ENCODE data around the gene LRRK2. TPM values are rescaled to one million over a fixed set of nuclear protein-coding genes. Genes with fewer than 3 reads are reported as not detected.
"Not testable (repeated sequence)": the region's sequence is repeated elsewhere in the genome, so short reads cannot be mapped to it uniquely, and the experiment has no call there.

LRRK2 gene
- polyA plus RNA-seq, 4 donors = 0.22 to 1.7 (median 0.99) TPM

DNA sequence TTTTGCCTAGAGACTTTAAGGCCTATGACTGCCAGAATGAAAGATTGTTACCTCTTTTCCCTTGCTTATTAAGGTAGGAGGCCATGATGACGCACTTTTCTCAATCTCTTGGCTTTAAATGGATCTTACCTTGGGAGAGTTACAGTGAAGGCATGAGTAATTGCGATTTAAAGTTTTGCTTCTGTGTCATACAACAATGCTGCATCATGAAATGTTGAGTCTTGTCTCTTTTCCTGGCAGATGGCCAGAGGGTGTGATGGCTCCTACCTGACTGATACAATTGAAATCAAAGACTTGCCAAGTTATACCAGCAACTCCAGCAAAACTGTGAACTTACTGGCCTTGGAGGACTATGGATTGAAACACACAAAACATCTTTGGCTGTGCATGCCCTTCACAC, 17.2 kb upstream of the LRRK2 start:
- Histone ChIP-seq H3K36me3 (ENCODE audit: control insufficient read depth in 3 of 3, insufficient read depth in 2 of 3, low read depth in 1 of 3, low read length in 3 of 3) (no peaks in the 10 kb centered on the region), H3K4me1 (ENCODE audit: control insufficient read depth in 3 of 3, insufficient read depth in 2 of 3, low read depth in 1 of 3, low read length in 2 of 3) (no peaks in the 10 kb centered on the region), H3K27me3 (ENCODE audit: control insufficient read depth in 3 of 3, insufficient read depth in 3 of 3, low read length in 3 of 3) (no peaks in the 10 kb centered on the region), H3K9me3 (ENCODE audit: control insufficient read depth in 2 of 2, insufficient read depth in 1 of 2, low read depth in 1 of 2, low read length in 1 of 2) (no peaks in the 10 kb centered on the region), H3K4me3 (ENCODE audit: low read depth in 1 of 3, low read length in 3 of 3) (no peak overlapping the region), H3K27ac (ENCODE audit: low read depth in 1 of 3, low read length in 2 of 3) (no peak overlapping the region)
- DNase-seq (no peak), FAIRE-seq (no peak)
- 85 to 94% (median 91%) methylated on average over 2 of the region's 2 CpGs for WGBS, 3 donors

DNA sequence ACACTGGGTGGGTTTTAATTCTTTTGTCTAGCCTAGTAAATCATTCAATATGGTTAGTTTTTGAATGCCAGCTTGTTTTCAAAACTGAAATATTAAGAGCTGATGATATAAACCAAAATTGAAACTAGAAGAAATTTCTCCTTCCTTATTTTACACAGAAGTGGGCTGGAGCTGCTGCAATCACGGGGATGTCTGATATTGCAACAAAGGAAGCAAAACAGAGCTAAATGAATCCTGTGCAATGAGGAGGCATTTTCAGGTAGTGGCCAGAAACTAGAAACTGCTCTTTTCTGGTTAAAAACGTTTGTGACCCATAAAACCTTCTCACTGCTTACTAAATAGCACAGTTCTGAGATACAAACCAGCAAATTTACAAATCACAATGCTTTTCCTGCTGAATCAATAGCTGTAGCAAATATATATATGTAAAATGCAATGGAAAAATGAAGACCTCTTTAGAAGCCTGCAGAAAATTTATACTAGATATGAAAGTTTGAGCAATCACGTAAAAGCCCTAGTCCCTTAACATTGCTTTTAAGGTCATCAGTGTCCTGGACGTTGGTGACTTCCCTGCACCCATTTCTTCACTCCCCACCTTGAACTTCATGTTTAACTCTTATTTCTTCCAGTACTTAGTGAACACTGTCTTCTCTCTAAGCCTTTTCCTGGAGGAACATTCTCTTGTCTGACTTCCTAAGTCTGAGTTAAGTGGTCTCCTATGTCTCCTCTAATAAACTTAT, 15.9 kb upstream of the LRRK2 start:
- no peaks in the 10 kb centered on the region for H3K4me1 ChIP-seq (ENCODE audit: control insufficient read depth in 3 of 3, insufficient read depth in 2 of 3, low read depth in 1 of 3, low read length in 2 of 3)

DNA sequence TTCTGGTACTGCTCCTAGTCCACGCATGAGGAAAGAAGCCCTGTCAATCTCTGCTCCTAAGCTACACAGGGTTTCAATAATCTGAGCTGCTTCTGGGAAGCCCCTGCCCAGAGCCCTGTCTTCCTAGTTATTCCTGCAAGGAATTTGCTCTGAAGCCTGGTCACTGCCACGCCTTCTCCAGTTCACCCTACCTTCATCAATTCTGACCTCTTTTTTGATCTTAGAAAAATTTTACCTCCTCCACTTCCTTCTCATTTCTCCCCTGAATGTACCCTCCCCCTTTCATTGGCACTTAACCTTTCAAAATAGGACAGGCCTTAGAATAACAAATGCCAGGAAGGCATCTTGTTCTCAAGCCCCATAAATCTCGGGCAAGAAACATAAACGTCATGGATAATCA, 14.9 kb upstream of the LRRK2 start:
- no peaks in the 10 kb centered on the region for H3K9me3 ChIP-seq (ENCODE audit: control insufficient read depth in 2 of 2, insufficient read depth in 1 of 2, low read depth in 1 of 2, low read length in 1 of 2)
- no peak for FAIRE-seq
- no peaks in the 10 kb centered on the region for H3K27me3 ChIP-seq (ENCODE audit: control insufficient read depth in 3 of 3, insufficient read depth in 3 of 3, low read length in 3 of 3)
- no peak for DNase-seq
- no peak overlapping the region for H3K4me3 ChIP-seq (ENCODE audit: low read depth in 1 of 3, low read length in 3 of 3)
- 66 to 81% (median 74%) methylated on average over 4 of the region's 4 CpGs for WGBS, 3 donors
- no peaks in the 10 kb centered on the region for H3K4me1 ChIP-seq (ENCODE audit: control insufficient read depth in 3 of 3, insufficient read depth in 2 of 3, low read depth in 1 of 3, low read length in 2 of 3)
- H3K27ac ChIP-seq (ENCODE audit: low read depth in 1 of 3, low read length in 2 of 3) = no peak overlapping the region
- no peaks in the 10 kb centered on the region for H3K36me3 ChIP-seq (ENCODE audit: control insufficient read depth in 3 of 3, insufficient read depth in 2 of 3, low read depth in 1 of 3, low read length in 3 of 3)

More for the DNA sequence above, 15.9 kb upstream of the LRRK2 start:
- DNase-seq (no peak), FAIRE-seq (no peak)
- no peak overlapping the region for H3K27ac ChIP-seq (ENCODE audit: low read depth in 1 of 3, low read length in 2 of 3)
- H3K4me3 ChIP-seq (ENCODE audit: low read depth in 1 of 3, low read length in 3 of 3) = no peak overlapping the region
- no peaks in the 10 kb centered on the region for H3K9me3 ChIP-seq (ENCODE audit: control insufficient read depth in 2 of 2, insufficient read depth in 1 of 2, low read depth in 1 of 2, low read length in 1 of 2)
- WGBS, 3 donors = 37 to 50% (median 38%) methylated on average over 4 of the region's 4 CpGs
- H3K36me3 ChIP-seq (ENCODE audit: control insufficient read depth in 3 of 3, insufficient read depth in 2 of 3, low read depth in 1 of 3, low read length in 3 of 3) = no peaks in the 10 kb centered on the region
- H3K27me3 ChIP-seq (ENCODE audit: control insufficient read depth in 3 of 3, insufficient read depth in 3 of 3, low read length in 3 of 3) = no peaks in the 10 kb centered on the region

DNA sequence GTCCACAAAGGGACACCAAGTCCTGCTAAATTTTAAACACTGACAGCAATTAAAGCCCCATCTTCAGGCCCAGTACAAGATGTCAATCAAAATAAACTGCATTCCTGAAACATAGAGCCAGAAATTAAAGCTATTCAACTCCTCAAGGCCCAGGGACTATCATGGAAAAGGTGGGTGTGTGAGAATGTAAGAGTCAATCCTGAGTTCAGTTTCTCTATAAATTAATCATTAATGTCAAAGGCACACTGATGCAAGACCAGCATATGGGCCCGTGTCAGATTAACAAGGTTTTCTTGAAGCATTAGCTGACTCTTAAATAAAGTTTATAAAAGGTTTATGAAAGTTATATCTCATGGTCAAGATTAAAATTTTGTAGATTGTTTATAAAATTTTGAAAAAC, 13.6 kb upstream of the LRRK2 start:
- H3K27me3 ChIP-seq (ENCODE audit: control insufficient read depth in 3 of 3, insufficient read depth in 3 of 3, low read length in 3 of 3); H3K9me3 ChIP-seq (ENCODE audit: control insufficient read depth in 2 of 2, insufficient read depth in 1 of 2, low read depth in 1 of 2, low read length in 1 of 2); H3K27ac ChIP-seq (ENCODE audit: low read depth in 1 of 3, low read length in 2 of 3); H3K36me3 ChIP-seq (ENCODE audit: control insufficient read depth in 3 of 3, insufficient read depth in 2 of 3, low read depth in 1 of 3, low read length in 3 of 3); FAIRE-seq; DNase-seq; H3K4me3 ChIP-seq (ENCODE audit: low read depth in 1 of 3, low read length in 3 of 3); H3K4me1 ChIP-seq (ENCODE audit: control insufficient read depth in 3 of 3, insufficient read depth in 2 of 3, low read depth in 1 of 3, low read length in 2 of 3): not testable (repeated sequence)
- WGBS, 3 donors = 61 to 79% (median 63%) methylated on average over 1 of the region's 1 CpG

DNA sequence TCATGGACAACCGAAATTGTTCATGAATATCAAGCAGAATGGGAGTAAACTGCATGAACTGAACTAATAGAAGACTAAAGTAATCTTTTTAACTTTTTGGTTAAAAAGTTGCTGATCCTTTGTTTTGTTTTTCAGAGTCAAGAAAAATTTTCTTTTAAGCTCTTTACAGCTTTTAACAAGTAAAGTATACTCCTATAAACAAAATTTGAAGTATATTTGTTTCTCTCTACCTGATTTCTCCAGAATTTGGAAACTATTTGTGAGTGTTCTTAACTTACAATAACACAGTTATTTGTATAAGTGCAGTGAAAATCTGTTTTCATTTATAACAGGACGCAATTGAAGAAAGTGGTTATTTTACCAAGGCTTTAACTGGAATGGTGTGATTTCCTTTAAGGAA, 12.2 kb upstream of the LRRK2 start:
- FAIRE-seq = no peak

DNA sequence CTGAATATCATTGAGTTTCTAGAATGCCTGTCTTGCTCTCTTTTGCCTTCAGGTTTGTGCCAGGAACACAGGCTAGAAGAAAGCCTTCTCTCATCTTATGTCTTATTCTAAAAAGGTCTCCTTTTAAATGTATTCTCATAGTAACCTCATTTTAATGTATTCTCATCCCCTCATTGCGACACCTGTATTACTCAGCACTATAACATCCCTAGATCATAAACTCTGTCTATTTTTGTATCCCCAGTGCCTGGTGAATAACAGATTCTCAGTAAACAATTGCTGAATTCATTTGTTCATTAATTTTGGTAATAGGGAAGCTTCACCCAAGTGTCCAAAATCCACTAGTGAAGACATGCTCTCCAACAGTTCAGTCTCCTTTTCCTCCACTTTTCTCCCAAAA, 8.8 kb upstream of the LRRK2 start:
- no peaks in the 10 kb centered on the region for H3K9me3 ChIP-seq (ENCODE audit: control insufficient read depth in 2 of 2, insufficient read depth in 1 of 2, low read depth in 1 of 2, low read length in 1 of 2)
- H3K27ac ChIP-seq (ENCODE audit: low read depth in 1 of 3, low read length in 2 of 3) = no peak overlapping the region
- no peaks in the 10 kb centered on the region for H3K27me3 ChIP-seq (ENCODE audit: control insufficient read depth in 3 of 3, insufficient read depth in 3 of 3, low read length in 3 of 3)
- FAIRE-seq (no peak), DNase-seq (no peak)
- no peak overlapping the region for H3K4me3 ChIP-seq (ENCODE audit: low read depth in 1 of 3, low read length in 3 of 3)
- H3K4me1 ChIP-seq (ENCODE audit: control insufficient read depth in 3 of 3, insufficient read depth in 2 of 3, low read depth in 1 of 3, low read length in 2 of 3) = no peaks in the 10 kb centered on the region
- WGBS, 3 donors = 93 to 100% (median 95%) methylated on average over 1 of the region's 1 CpG
- H3K36me3 ChIP-seq (ENCODE audit: control insufficient read depth in 3 of 3, insufficient read depth in 2 of 3, low read depth in 1 of 3, low read length in 3 of 3) = no peaks in the 10 kb centered on the region

More for the DNA sequence above, 12.2 kb upstream of the LRRK2 start:
- Histone ChIP-seq H3K27me3 (ENCODE audit: control insufficient read depth in 3 of 3, insufficient read depth in 3 of 3, low read length in 3 of 3) (no peaks in the 10 kb centered on the region), H3K36me3 (ENCODE audit: control insufficient read depth in 3 of 3, insufficient read depth in 2 of 3, low read depth in 1 of 3, low read length in 3 of 3) (no peaks in the 10 kb centered on the region), H3K9me3 (ENCODE audit: control insufficient read depth in 2 of 2, insufficient read depth in 1 of 2, low read depth in 1 of 2, low read length in 1 of 2) (no peaks in the 10 kb centered on the region), H3K4me3 (ENCODE audit: low read depth in 1 of 3, low read length in 3 of 3) (no peak overlapping the region), H3K4me1 (ENCODE audit: control insufficient read depth in 3 of 3, insufficient read depth in 2 of 3, low read depth in 1 of 3, low read length in 2 of 3) (no peaks in the 10 kb centered on the region), H3K27ac (ENCODE audit: low read depth in 1 of 3, low read length in 2 of 3) (no peak overlapping the region)
- WGBS, 3 donors = 66 to 88% (median 74%) methylated on average over 2 of the region's 2 CpGs
- DNase-seq = no peak

DNA sequence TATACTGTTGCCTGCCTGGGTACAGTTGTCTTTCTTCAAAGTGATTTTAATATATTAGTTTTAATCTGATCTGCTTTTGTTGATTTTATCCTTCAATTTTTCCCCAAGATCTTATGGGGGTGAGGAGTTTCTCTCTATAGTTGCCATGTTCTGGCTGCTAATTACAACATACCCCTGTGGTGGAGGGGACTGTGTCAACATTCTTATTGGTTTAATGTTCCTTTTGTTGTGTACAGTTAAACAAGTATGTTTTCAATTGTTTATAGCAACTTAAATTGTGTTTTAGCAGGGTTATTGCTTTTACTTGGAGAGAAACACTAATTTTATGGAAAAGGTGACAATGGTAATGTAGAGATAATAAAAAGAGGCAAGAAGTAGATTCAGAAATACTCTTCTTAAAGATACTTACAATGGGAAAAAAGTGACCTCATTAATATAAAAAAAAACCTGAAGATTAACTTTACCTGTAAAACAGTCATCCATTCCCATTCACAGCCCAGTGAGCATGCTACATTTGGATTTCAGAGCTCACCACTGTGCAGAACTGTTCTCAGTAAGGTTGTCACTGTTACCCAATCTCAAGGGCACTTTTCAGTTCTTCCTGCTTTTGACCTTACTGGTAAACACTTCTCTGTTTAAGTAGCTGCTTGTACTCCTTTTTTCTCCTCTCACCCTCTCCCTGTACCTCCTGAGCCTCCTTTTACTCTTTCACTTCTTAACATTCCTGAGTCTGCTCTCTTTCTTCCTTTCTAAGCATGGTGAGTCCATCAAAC, 8.1 kb upstream of the LRRK2 start:
- Histone ChIP-seq H3K4me3 (ENCODE audit: low read depth in 1 of 3, low read length in 3 of 3) (no peak overlapping the region), H3K9me3 (ENCODE audit: control insufficient read depth in 2 of 2, insufficient read depth in 1 of 2, low read depth in 1 of 2, low read length in 1 of 2) (no peaks in the 10 kb centered on the region), H3K27me3 (ENCODE audit: control insufficient read depth in 3 of 3, insufficient read depth in 3 of 3, low read length in 3 of 3) (no peaks in the 10 kb centered on the region), H3K36me3 (ENCODE audit: control insufficient read depth in 3 of 3, insufficient read depth in 2 of 3, low read depth in 1 of 3, low read length in 3 of 3) (no peaks in the 10 kb centered on the region), H3K27ac (ENCODE audit: low read depth in 1 of 3, low read length in 2 of 3) (no peak overlapping the region), H3K4me1 (ENCODE audit: control insufficient read depth in 3 of 3, insufficient read depth in 2 of 3, low read depth in 1 of 3, low read length in 2 of 3) (no peaks in the 10 kb centered on the region)
- FAIRE-seq (no peak), DNase-seq (no peak)

DNA sequence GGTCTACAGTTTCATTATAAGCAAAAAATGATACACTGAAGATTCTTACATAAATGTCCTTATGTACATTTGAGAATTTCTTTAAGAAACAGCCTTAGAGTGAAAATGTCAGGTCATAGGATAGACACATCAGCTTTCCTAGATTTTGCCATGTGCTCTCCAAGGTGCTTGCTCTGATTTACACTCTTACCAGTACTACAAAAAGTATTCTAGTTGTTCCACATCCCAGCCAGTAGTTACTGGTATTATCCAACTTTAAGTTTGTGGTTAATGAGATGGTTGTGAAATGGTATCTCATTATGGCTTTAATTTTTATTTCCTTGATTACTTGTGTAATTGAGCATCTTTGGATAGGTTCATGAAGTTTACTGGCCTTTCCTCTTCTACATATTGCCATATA, 5.0 kb upstream of the LRRK2 start:
- no peaks in the 10 kb centered on the region for H3K36me3 ChIP-seq (ENCODE audit: control insufficient read depth in 3 of 3, insufficient read depth in 2 of 3, low read depth in 1 of 3, low read length in 3 of 3)
- no peak overlapping the region for H3K27ac ChIP-seq (ENCODE audit: low read depth in 1 of 3, low read length in 2 of 3)
- FAIRE-seq (no peak), DNase-seq (no peak)
- no peaks in the 10 kb centered on the region for H3K4me1 ChIP-seq (ENCODE audit: control insufficient read depth in 3 of 3, insufficient read depth in 2 of 3, low read depth in 1 of 3, low read length in 2 of 3)
- H3K9me3 ChIP-seq (ENCODE audit: control insufficient read depth in 2 of 2, insufficient read depth in 1 of 2, low read depth in 1 of 2, low read length in 1 of 2) = no peaks in the 10 kb centered on the region
- peaks cover 0 to 5% (median 0%) of the 10 kb centered on the region in 3 donors for H3K27me3 ChIP-seq (ENCODE audit: control insufficient read depth in 3 of 3, insufficient read depth in 3 of 3, low read length in 3 of 3)
- H3K4me3 ChIP-seq (ENCODE audit: low read depth in 1 of 3, low read length in 3 of 3) = no peak overlapping the region
